ENCODE results near the gene RHBDL1. TPM values are rescaled to one million over a fixed set of nuclear protein-coding genes. Genes with fewer than 3 reads are reported as not detected.
A peak's percentile ranks its signal among the peaks of the same experiment; 100 is the strongest.

Gene RHBDL1
- total and polyA plus RNA-seq, 9 of the 15 experiments (the other 6 are each of a cell fraction or from before 2014, with no cell fraction given), result 0.03 to 5.6 (median 1.3) TPM; not detected in 1

GRCh38 chr16:683396-684070 is 8.1 kb downstream of the RHBDL1 start (continued):
- TF ChIP-seq ZBTB7A (IDR thresholded peaks at IDR 0.05; ENCODE audit: borderline replicate concordance, control insufficient read depth, low read depth, low read length) (peak; percentile 41; the same call in 1 of the 2 replicates), HDAC6 (IDR thresholded peaks at IDR 0.05; ENCODE audit: low read depth, low read length) (no peak), CHCHD3 (CRISPR knock-in tag; IDR thresholded peaks at IDR 0.05) (no peak), RCOR1 (IDR thresholded peaks at IDR 0.05; ENCODE audit: borderline replicate concordance in 1 of 2, low read depth in 2 of 2, low read length in 2 of 2) (no peak), PCBP1 (IDR thresholded peaks at IDR 0.05; ENCODE audit: low read depth, low read length, poor library complexity, severe bottlenecking) (no peak), YBX1 (IDR thresholded peaks at IDR 0.05) (no peak), NCOR1 (IDR thresholded peaks at IDR 0.05) (no peak), KLF16 (IDR thresholded peaks at IDR 0.05) (no peak), SNRNP70 (optimal IDR thresholded peaks at IDR 0.05; ENCODE audit: low read depth, low read length) (no peak), HNRNPL (IDR thresholded peaks at IDR 0.05; ENCODE audit: low read depth, low read length) (0 out of 2 replicates have a peak, but pooled peaks have one; percentile 50), RFX5 (IDR thresholded peaks at IDR 0.05; ENCODE audit: low read depth, low read length) (no peak), ARID2 (IDR thresholded peaks at IDR 0.05) (no peak), ZNF23 (CRISPR knock-in tag; IDR thresholded peaks at IDR 0.05) (no peak; the same call in 1 of the 2 replicates), RB1 (IDR thresholded peaks at IDR 0.05; ENCODE audit: low read depth) (no peak), CBFB (CRISPR knock-in tag; IDR thresholded peaks at IDR 0.05) (0 out of 2 replicates have a peak, but pooled peaks have one; percentile 43), TFE3 (CRISPR knock-in tag; IDR thresholded peaks at IDR 0.05) (no peak), PCBP2 (IDR thresholded peaks at IDR 0.05; ENCODE audit: low read depth, low read length, poor library complexity, severe bottlenecking) (no peak), RFX7 (CRISPR knock-in tag; IDR thresholded peaks at IDR 0.05) (no peak), ZNF592 (IDR thresholded peaks at IDR 0.05) (no peak; the same call in 1 of the 2 replicates), SPI1 (IDR thresholded peaks at IDR 0.05; ENCODE audit: borderline replicate concordance, low read depth, low read length) (no peak)
- TF ChIP-seq, protein P1, sequence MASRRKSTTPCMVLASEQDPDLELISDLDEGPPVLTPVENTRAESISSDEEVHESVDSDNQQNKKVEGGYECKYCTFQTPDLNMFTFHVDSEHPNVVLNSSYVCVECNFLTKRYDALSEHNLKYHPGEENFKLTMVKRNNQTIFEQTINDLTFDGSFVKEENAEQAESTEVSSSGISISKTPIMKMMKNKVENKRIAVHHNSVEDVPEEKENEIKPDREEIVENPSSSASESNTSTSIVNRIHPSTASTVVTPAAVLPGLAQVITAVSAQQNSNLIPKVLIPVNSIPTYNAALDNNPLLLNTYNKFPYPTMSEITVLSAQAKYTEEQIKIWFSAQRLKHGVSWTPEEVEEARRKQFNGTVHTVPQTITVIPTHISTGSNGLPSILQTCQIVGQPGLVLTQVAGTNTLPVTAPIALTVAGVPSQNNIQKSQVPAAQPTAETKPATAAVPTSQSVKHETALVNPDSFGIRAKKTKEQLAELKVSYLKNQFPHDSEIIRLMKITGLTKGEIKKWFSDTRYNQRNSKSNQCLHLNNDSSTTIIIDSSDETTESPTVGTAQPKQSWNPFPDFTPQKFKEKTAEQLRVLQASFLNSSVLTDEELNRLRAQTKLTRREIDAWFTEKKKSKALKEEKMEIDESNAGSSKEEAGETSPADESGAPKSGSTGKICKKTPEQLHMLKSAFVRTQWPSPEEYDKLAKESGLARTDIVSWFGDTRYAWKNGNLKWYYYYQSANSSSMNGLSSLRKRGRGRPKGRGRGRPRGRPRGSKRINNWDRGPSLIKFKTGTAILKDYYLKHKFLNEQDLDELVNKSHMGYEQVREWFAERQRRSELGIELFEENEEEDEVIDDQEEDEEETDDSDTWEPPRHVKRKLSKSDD (conservative IDR thresholded peaks at IDR 0.05; ENCODE audit: low read length), result no peak

All from K562 (cell line).